Measurements from ENCODE around the gene DOK4.

GRCh38 chr16:57445510-57445909, 40.8 kb downstream of the DOK4 start:
- TF ChIP-seq CTCF (IDR thresholded peaks at IDR 0.05) (no peak), POLR2AphosphoS5 (IDR thresholded peaks at IDR 0.05) (no peak)

Measured in transverse colon (tissue), 4 donors.